Measurements from ENCODE around the gene SEMA3D.

The SEMA3D gene

GRCh38 chr7:84981055-84981976 is 205.5 kb downstream of the SEMA3D start:
- no peak for DNase-seq (ENCODE audit: low read depth)
- H3K4me3 ChIP-seq (ENCODE audit: low read depth, low read length), result no peak overlapping the region
- TF ChIP-seq CTCF (IDR thresholded peaks at IDR 0.05; ENCODE audit: insufficient read depth, low read depth, low read length, missing control alignments), result no peak

- TF ChIP-seq CTCF (IDR thresholded peaks at IDR 0.05; ENCODE audit: insufficient read depth, low read depth, low read length, missing control alignments), result no peak
- no peak overlapping the region for H3K4me3 ChIP-seq (ENCODE audit: low read depth, low read length)
- DNase-seq (ENCODE audit: low read depth), result no peak
Observed at GRCh38 chr7:84975586-84976185, 211.2 kb downstream of the SEMA3D start.

- no peak for TF ChIP-seq CTCF (IDR thresholded peaks at IDR 0.05; ENCODE audit: insufficient read depth, low read depth, low read length, missing control alignments)
- no peak for DNase-seq (ENCODE audit: low read depth)
- no peak overlapping the region for H3K4me3 ChIP-seq (ENCODE audit: low read depth, low read length)
Observed at GRCh38 chr7:84971360-84971759, 215.5 kb downstream of the SEMA3D start.

- H3K4me3 ChIP-seq (ENCODE audit: low read depth, low read length), result no peak overlapping the region
- DNase-seq (ENCODE audit: low read depth), result no peak
- TF ChIP-seq CTCF (IDR thresholded peaks at IDR 0.05; ENCODE audit: insufficient read depth, low read depth, low read length, missing control alignments), result no peak
Observed at GRCh38 chr7:84970670-84971069, 216.2 kb downstream of the SEMA3D start.

GRCh38 chr7:84953234-84953633 is 233.6 kb downstream of the SEMA3D start:
- no peak overlapping the region for H3K4me3 ChIP-seq (ENCODE audit: low read depth, low read length)
- TF ChIP-seq CTCF (IDR thresholded peaks at IDR 0.05; ENCODE audit: insufficient read depth, low read depth, low read length, missing control alignments), result no peak
- no peak for DNase-seq (ENCODE audit: low read depth)

GRCh38 chr7:84950836-84951235 is 236.0 kb downstream of the SEMA3D start:
- H3K4me3 ChIP-seq (ENCODE audit: low read depth, low read length), result no peak overlapping the region

More at GRCh38 chr7:84950836-84951235, 236.0 kb downstream of the SEMA3D start:
- no peak for TF ChIP-seq CTCF (IDR thresholded peaks at IDR 0.05; ENCODE audit: insufficient read depth, low read depth, low read length, missing control alignments)
- no peak for DNase-seq (ENCODE audit: low read depth)

All from GM12865 (cell line).